NCI-H524 treated with DMSO at 0.1 percent for 48 hours (cell line): ENCODE measurements around the gene PADI4.

Experiments
- DNase-seq: peaks from one replicate; lab custom pipeline; 2025; lab: John Stamatoyannopoulos, UW

Gene PADI4

GRCh38 chr1:17348593-17349234, 40.7 kb downstream of the PADI4 start:
- DNase-seq = no peak

GRCh38 chr1:17350083-17350482, 42.1 kb downstream of the PADI4 start:
- no peak for DNase-seq

DNA sequence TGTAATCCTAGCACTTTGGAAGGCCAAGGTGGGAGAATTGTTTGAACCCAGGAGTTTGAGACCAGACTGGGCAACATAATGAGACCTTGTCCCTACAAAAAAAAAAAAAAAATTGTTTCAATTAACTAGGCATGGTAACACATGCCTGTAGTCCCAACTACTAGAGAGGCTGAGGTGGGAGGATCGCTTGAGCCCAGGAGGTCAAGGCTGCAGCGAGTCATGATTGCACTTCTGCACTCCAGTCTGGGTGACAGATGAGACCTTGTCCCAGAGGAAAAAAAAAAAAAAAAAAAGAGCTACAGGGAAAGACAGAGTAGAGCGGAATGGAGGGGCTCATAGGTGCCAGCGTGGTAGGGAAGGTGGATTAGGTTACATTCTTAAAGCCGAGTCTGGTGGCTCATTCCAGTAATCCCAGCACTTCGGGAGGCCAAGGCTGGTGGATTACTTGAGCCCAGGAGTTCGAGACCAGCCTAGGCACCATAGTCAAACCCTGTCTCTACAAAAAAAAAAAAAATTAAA, 43.0 kb downstream of the PADI4 start:
- DNase-seq = no peak

DNA sequence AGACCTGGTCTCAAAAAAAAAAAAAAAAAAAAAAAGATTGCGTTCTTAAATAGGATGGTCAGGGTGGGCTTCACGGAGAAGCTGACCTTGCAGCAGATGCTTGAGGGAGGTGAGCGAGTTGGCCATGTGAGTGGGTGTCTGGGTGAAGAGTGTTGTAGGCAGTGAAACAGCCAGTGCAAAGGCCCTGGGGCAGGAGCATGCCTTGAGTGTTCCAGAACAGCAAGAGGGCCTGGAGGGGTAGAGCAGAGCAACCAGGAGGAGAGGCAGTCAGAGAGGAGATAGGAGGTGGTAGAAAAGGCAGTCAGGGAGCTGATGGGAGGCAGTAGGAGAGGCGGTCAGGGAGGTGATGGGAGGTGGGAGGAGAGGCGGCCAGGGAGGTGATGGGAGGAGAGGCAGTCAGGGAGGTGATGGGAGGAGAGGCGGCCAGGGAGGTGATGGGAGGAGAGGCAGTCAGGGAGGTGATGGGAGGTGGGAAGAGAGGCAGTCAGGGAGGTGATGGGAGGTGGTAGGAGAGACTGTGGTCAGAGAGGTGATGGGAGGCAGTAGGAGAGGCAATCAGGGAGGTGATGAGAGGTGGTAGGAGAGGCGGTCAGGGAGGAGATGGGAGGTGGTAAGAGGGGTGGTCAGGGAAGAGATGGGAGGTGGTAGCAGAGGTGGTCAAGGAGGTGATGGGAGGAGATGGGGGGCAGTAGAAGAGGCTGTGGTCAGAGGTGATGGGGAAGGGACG, 43.8 kb downstream of the PADI4 start:
- DNase-seq = no peak

DNA sequence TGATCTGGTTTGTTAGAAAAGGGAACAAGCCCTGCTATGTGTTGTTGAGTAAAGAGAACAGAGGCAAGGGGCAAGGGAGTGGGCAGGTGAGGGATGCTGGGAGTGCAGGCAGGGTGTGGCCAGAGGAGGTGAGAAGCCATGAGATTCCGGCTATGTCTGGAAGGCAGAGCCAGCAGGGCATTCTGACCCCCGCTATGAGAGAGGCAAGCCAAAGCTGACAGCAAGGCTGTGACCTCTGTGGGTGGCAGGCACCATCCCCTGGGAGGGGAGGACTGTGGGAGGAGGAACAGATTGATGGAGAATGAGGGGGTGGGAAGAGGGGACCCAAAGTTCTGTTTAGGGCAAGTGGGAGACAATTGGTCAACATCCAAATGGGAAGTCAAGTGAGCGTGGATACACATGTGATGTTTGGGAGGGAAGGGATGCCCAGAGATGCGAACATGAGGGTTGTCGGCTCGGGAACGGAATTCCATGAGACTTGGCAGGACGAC, 44.5 kb downstream of the PADI4 start:
- no peak for DNase-seq

- DNase-seq = no peak
Observed at GRCh38 chr1:17355898-17356297, 47.9 kb downstream of the PADI4 start.

GRCh38 chr1:17356387-17357026, 48.5 kb downstream of the PADI4 start:
- DNase-seq = no peak

GRCh38 chr1:17358557-17358956, 50.6 kb downstream of the PADI4 start:
- DNase-seq = no peak

GRCh38 chr1:17359031-17359430, 51.0 kb downstream of the PADI4 start:
- DNase-seq = no peak

GRCh38 chr1:17359808-17360207, 51.8 kb downstream of the PADI4 start:
- DNase-seq = no peak

- DNase-seq = no peak
Observed at GRCh38 chr1:17360272-17360956, 52.4 kb downstream of the PADI4 start.

DNA sequence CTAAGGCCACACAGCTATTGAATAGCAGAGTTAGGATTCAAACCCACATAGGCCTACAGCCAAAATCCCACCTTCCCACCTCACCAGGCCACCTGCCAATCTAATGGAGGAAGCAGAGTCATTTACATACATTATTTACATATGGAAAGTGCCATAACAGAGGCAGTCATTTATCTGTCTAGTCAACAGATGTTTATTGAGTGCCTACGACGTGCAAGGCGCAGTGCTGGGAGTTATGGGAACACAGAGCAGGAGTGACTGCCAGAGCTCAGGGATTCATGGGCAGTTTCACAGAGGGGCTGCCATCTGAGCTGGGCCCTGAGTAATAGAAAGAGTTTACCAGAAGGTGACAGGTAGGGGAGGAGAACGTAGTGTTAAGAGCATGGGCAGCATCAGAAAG, 53.7 kb downstream of the PADI4 start:
- DNase-seq = no peak

GRCh38 chr1:17363351-17363750, 55.4 kb downstream of the PADI4 start:
- DNase-seq = no peak

DNA sequence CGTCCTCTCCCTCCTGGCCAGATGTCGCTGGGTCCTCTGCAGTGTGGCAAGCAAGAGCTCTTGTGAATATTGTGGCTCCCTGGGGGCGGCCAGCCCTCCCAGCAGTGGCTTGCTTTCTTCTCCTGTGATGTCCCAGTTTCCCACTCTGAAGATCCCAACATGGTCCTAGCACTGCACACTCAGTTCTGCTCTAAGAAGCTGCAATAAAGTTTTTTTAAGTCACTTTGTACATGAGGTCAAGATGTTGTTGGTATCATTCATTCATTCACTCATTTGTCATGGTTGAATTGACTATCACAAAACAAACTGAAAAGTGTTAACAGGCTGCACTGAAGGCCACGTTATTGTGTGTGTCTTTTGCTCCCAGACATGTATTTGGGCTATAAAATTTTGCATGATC, 55.8 kb downstream of the PADI4 start:
- DNase-seq = no peak

GRCh38 chr1:17365293-17365692, 57.3 kb downstream of the PADI4 start:
- no peak for DNase-seq

DNA sequence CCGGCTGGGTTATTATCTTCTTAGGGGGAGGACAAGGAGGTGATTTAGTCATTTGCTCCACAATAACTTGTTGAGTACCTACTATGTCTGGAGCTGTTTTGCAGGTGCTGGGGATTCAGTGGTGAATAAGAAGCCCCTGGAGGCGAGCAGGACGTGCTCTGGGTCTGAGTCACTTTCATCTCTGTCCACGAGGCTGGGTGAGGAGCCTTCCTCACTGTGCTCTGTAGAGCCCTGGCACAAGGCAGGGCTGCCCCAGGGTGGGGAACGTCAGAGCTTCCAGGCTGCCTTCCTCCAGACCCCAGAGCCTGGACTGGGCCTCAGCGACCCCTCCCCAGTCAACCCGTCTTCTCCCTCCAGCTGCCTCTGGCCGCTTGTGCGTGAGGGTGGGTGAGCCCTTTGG, 61.5 kb downstream of the PADI4 start:
- DNase-seq = no peak

DNA sequence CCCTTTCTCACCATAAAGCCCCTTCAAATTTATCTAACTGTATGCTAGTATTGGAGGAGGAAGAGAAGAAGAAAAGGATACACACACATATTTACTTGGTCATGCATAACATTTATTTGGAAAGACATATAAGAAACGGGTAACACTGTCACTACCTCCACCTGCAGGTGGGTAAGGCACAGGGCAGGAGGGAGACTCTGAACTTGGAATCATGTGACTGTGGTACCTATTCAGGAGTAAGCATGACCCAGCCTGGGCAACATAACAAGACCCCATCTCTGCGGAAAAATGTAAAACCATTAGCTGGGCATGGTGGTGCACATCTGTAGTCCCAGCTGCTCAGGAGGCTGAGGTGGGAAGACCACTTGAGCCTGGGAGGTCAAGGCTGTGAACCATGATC, 62.6 kb downstream of the PADI4 start:
- DNase-seq = no peak

DNA sequence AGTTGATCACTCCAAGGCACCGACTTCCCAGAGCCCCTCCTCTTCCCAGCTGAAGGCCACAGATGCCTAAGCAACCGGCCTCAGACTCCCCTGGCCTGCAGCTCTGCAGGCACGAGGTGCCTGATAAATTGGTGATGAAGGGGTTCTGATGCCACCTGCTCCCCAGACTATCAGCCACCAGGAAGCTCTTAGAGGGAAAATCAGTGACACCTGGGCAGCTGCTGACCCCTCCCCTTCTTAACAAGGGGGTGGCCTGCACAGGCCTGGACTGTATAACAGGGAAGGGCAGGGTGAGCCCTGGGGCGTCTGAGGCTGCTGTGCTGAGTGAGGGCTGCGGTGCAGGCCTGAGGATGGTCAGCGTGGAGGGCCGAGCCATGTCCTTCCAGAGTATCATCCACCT, 63.9 kb downstream of the PADI4 start, which contains the start of gene PADI6:
PADI6 (plus strand) TSS at position 301 of the 400 bp plus-strand sequence; CDS start at position 351, 50 bp downstream.
- DNase-seq = no peak

DNA sequence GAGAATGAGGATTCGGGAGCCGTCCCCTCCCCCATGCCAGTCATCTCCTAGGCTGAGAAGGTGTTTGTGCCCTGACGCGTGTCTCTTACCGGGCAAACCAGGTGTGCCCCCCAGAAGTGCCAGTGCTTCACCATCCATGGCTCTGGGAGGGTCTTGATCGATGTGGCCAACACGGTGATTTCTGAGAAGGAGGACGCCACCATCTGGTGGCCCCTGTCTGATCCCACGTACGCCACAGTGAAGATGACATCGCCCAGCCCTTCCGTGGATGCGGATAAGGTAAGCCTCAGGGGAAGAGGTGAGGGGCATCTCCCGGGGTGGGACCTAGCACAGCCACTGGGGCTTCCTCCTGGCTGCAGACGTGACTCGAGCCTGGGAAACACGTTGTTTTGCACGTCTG, 65.0 kb downstream of the PADI4 start:
- DNase-seq = no peak

- DNase-seq = no peak
Observed at GRCh38 chr1:17375651-17376050, 67.7 kb downstream of the PADI4 start.

- no peak for DNase-seq
Observed at GRCh38 chr1:17377325-17377953, 69.4 kb downstream of the PADI4 start.

- no peak for DNase-seq
Observed at GRCh38 chr1:17381161-17381560, 73.2 kb downstream of the PADI4 start.
